Measurements from ENCODE around the gene PAK4.
"Not testable (repeated sequence)": the region's sequence is repeated elsewhere in the genome, so short reads cannot be mapped to it uniquely, and the experiment has no call there.

PAK4 gene

GRCh38 chr19:39139305-39139874, 13.8 kb downstream of the PAK4 start:
- no peaks in the 10 kb centered on the region for H3K27me3 Mint-ChIP-seq
- peaks cover 12% of the 10 kb centered on the region for H3K36me3 Mint-ChIP-seq (ENCODE audit: insufficient read depth)
- H3K9me3 Mint-ChIP-seq = no peaks in the 10 kb centered on the region
- peaks cover 28 to 39% of the 10 kb centered on the region in 2 donors for H3K4me1 Mint-ChIP-seq (ENCODE audit: low read depth in 2 of 2)
- DNase-seq (no peak), ATAC-seq (replicated peaks) (no peak)
- H3K4me3 Mint-ChIP-seq = no peak overlapping the region
- peak overlapping the region in 1 of 2 donors; percentile 55 for H3K27ac Mint-ChIP-seq

GRCh38 chr19:39139971-39140453, 14.4 kb downstream of the PAK4 start:
- Mint-ChIP-seq H3K36me3 (ENCODE audit: insufficient read depth) (peaks cover 12% of the 10 kb centered on the region), H3K27me3 (no peaks in the 10 kb centered on the region), H3K4me1 (ENCODE audit: low read depth in 2 of 2) (peaks cover 31 to 43% of the 10 kb centered on the region in 2 donors), H3K4me3 (no peak overlapping the region), H3K9me3 (no peaks in the 10 kb centered on the region), H3K27ac (peak overlapping the region in 1 of 2 donors; percentile 55)
- DNase-seq (no peak), ATAC-seq (replicated peaks) (no peak)

GRCh38 chr19:39140594-39140993, 15.0 kb downstream of the PAK4 start:
- H3K36me3 Mint-ChIP-seq (ENCODE audit: insufficient read depth) = peaks cover 6% of the 10 kb centered on the region
- no peak for DNase-seq
- ATAC-seq (replicated peaks) = no peak
- H3K27ac Mint-ChIP-seq = peak overlapping the region in 1 of 2 donors; percentile 8
- H3K4me1 Mint-ChIP-seq (ENCODE audit: low read depth in 2 of 2) = peaks cover 31 to 39% of the 10 kb centered on the region in 2 donors
- H3K9me3 Mint-ChIP-seq = no peaks in the 10 kb centered on the region
- no peak overlapping the region for H3K4me3 Mint-ChIP-seq
- no peaks in the 10 kb centered on the region for H3K27me3 Mint-ChIP-seq

GRCh38 chr19:39141929-39142328, 16.3 kb downstream of the PAK4 start:
- Mint-ChIP-seq H3K9me3 (no peaks in the 10 kb centered on the region), H3K4me3 (no peak overlapping the region), H3K27ac (peak overlapping the region in 1 of 2 donors; percentile 28), H3K27me3 (no peaks in the 10 kb centered on the region), H3K36me3 (ENCODE audit: insufficient read depth) (peaks cover 3% of the 10 kb centered on the region), H3K4me1 (ENCODE audit: low read depth in 2 of 2) (peaks cover 30 to 35% of the 10 kb centered on the region in 2 donors)
- DNase-seq = no peak
- no peak for ATAC-seq (replicated peaks)

- DNase-seq (no peak), ATAC-seq (replicated peaks) (no peak)
- Mint-ChIP-seq H3K36me3 (ENCODE audit: insufficient read depth) (peaks cover 3% of the 10 kb centered on the region), H3K27me3 (no peaks in the 10 kb centered on the region), H3K4me3 (no peak overlapping the region), H3K9me3 (no peaks in the 10 kb centered on the region), H3K27ac (peak overlapping the region in 1 of 2 donors; percentile 58), H3K4me1 (ENCODE audit: low read depth in 2 of 2) (peaks cover 32 to 35% of the 10 kb centered on the region in 2 donors)
These were observed 17.0 kb downstream of the PAK4 start for GRCh38 chr19:39142630-39143029.

GRCh38 chr19:39143757-39144289, 18.2 kb downstream of the PAK4 start:
- H3K4me3 Mint-ChIP-seq; DNase-seq; H3K27me3 Mint-ChIP-seq; H3K9me3 Mint-ChIP-seq; H3K36me3 Mint-ChIP-seq (ENCODE audit: insufficient read depth); ATAC-seq (replicated peaks): not testable (repeated sequence)
- Mint-ChIP-seq H3K4me1 (ENCODE audit: low read depth in 2 of 2) (peaks cover 28 to 30% of the 10 kb centered on the region in 2 donors), H3K27ac (peak overlapping the region; percentile 7 to 68)

- H3K27ac Mint-ChIP-seq = peak overlapping the region; percentile 7 to 68
- ATAC-seq (replicated peaks) (no peak), DNase-seq (no peak)
- no peak overlapping the region for H3K4me3 Mint-ChIP-seq
- H3K27me3 Mint-ChIP-seq = no peaks in the 10 kb centered on the region
- H3K4me1 Mint-ChIP-seq (ENCODE audit: low read depth in 2 of 2) = peaks cover 28 to 30% of the 10 kb centered on the region in 2 donors
- peaks cover 6% of the 10 kb centered on the region for H3K36me3 Mint-ChIP-seq (ENCODE audit: insufficient read depth)
- no peaks in the 10 kb centered on the region for H3K9me3 Mint-ChIP-seq
These were observed 18.9 kb downstream of the PAK4 start for GRCh38 chr19:39144290-39145071.

GRCh38 chr19:39145180-39145953, 19.8 kb downstream of the PAK4 start:
- Mint-ChIP-seq H3K27ac (no peak overlapping the region), H3K27me3 (no peaks in the 10 kb centered on the region), H3K9me3 (no peaks in the 10 kb centered on the region), H3K36me3 (ENCODE audit: insufficient read depth) (peaks cover 6% of the 10 kb centered on the region), H3K4me3 (no peak overlapping the region), H3K4me1 (ENCODE audit: low read depth in 2 of 2) (peaks cover 25 to 30% of the 10 kb centered on the region in 2 donors)
- no peak for DNase-seq
- ATAC-seq (replicated peaks) = no peak

- peak overlapping the region in 1 of 2 donors; percentile 60 for H3K27ac Mint-ChIP-seq
- H3K9me3 Mint-ChIP-seq = no peaks in the 10 kb centered on the region
- ATAC-seq (replicated peaks) (no peak), DNase-seq (no peak)
- peaks cover 26 to 31% of the 10 kb centered on the region in 2 donors for H3K4me1 Mint-ChIP-seq (ENCODE audit: low read depth in 2 of 2)
- no peak overlapping the region for H3K4me3 Mint-ChIP-seq
- H3K36me3 Mint-ChIP-seq (ENCODE audit: insufficient read depth) = peaks cover 9% of the 10 kb centered on the region
- no peaks in the 10 kb centered on the region for H3K27me3 Mint-ChIP-seq
These were observed 20.5 kb downstream of the PAK4 start for GRCh38 chr19:39146091-39146490.

- Mint-ChIP-seq H3K27ac (peak overlapping the region; percentile 54 to 60), H3K4me1 (ENCODE audit: low read depth in 2 of 2) (peaks cover 22 to 29% of the 10 kb centered on the region in 2 donors), H3K4me3 (no peak overlapping the region), H3K9me3 (no peaks in the 10 kb centered on the region), H3K27me3 (no peaks in the 10 kb centered on the region), H3K36me3 (ENCODE audit: insufficient read depth) (peaks cover 7% of the 10 kb centered on the region)
- ATAC-seq (replicated peaks) = no peak
- no peak for DNase-seq
These were observed 21.3 kb downstream of the PAK4 start for GRCh38 chr19:39146686-39147450.

GRCh38 chr19:39147480-39147879, 21.9 kb downstream of the PAK4 start:
- Mint-ChIP-seq H3K9me3 (no peaks in the 10 kb centered on the region), H3K4me3 (no peak overlapping the region), H3K27me3 (no peaks in the 10 kb centered on the region), H3K36me3 (ENCODE audit: insufficient read depth) (peaks cover 7% of the 10 kb centered on the region), H3K4me1 (ENCODE audit: low read depth in 2 of 2) (peaks cover 22 to 29% of the 10 kb centered on the region in 2 donors), H3K27ac (peak overlapping the region in 1 of 2 donors; percentile 54)
- DNase-seq (no peak), ATAC-seq (replicated peaks) (no peak)

- Mint-ChIP-seq H3K4me3 (no peak overlapping the region), H3K27me3 (no peaks in the 10 kb centered on the region), H3K27ac (no peak overlapping the region), H3K36me3 (ENCODE audit: insufficient read depth) (peaks cover 7% of the 10 kb centered on the region), H3K9me3 (no peaks in the 10 kb centered on the region), H3K4me1 (ENCODE audit: low read depth in 2 of 2) (peaks cover 20 to 26% of the 10 kb centered on the region in 2 donors)
- ATAC-seq (replicated peaks) = no peak
- DNase-seq = no peak
These were observed 23.4 kb downstream of the PAK4 start for GRCh38 chr19:39148939-39149529.
